Cardiac muscle cell (in vitro differentiated cells and primary cell): ENCODE results near the gene VPS36. TPM values are rescaled to one million over a fixed set of nuclear protein-coding genes. Genes with fewer than 3 reads are reported as not detected.
"Not testable (repeated sequence)": the region's sequence is repeated elsewhere in the genome, so short reads cannot be mapped to it uniquely, and the experiment has no call there.

Experiments
- DNase-seq, 2 donors: peaks; one replicate each; pipeline versions ENCODE4 v3.0.0 to v3.0.0-alpha.2; 2010 to 2017; ENCODE audit warnings: low read depth in 1 of 2, low spot score in 1 of 2
- H3K27ac ChIP-seq: fragments of 200-600 bp; sonication (generic); 2 replicates; pipeline ENCODE4 v1.5.1; 2016
- H3K27me3 ChIP-seq: fragments of 200-600 bp; sonication (generic); 2 replicates; pipeline ENCODE4 v1.6.0; 2016; ENCODE audit warnings: control low read depth
- H3K36me3 ChIP-seq: fragments of 200-600 bp; sonication (generic); 2 replicates; pipeline ENCODE4 v1.5.1; 2016; ENCODE audit warnings: control low read depth
- H3K4me1 ChIP-seq: fragments of 200-600 bp; sonication (generic); 2 replicates; pipeline ENCODE4 v1.8.1; 2017; ENCODE audit warnings: low read depth, mild to moderate bottlenecking, mixed run types
- H3K4me3 ChIP-seq: fragments of 200-600 bp; sonication (generic); 2 replicates; pipeline ENCODE4 v1.5.1; 2016; ENCODE audit warnings: mild to moderate bottlenecking
- H3K9me3 ChIP-seq: fragments of 200-600 bp; sonication (generic); 2 replicates; pipeline ENCODE4 v1.5.1; 2017; ENCODE audit warnings: low read depth, mild to moderate bottlenecking, control low read depth
- polyA plus RNA-seq: library from polyadenylated mRNA; unstranded; fragments of >200 nt; fragmentation: Nextera tagmentation; extraction: Ambion mirVana; gene quantifications from 2 replicates; pipeline ENCODE4 v1.2.1, GENCODE V29; 2016
- total RNA-seq: library from RNA; depleted of rRNA; stranded (reverse); fragments of >200 nt; gene quantifications from 2 replicates; pipeline ENCODE4 v1.2.3, GENCODE V29; 2016
- TF ChIP-seq, protein P1 (sequence below): IDR thresholded peaks from 2 replicates; pipeline ENCODE4 v1.5.1; 2012; ENCODE audit warnings: low read depth, mild to moderate bottlenecking, low read length

Gene VPS36, protein sequence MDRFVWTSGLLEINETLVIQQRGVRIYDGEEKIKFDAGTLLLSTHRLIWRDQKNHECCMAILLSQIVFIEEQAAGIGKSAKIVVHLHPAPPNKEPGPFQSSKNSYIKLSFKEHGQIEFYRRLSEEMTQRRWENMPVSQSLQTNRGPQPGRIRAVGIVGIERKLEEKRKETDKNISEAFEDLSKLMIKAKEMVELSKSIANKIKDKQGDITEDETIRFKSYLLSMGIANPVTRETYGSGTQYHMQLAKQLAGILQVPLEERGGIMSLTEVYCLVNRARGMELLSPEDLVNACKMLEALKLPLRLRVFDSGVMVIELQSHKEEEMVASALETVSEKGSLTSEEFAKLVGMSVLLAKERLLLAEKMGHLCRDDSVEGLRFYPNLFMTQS
- 23.8 and 31.7 TPM in 2 replicates for total RNA-seq
- 24.6 and 30.8 TPM in 2 replicates for polyA plus RNA-seq

DNA sequence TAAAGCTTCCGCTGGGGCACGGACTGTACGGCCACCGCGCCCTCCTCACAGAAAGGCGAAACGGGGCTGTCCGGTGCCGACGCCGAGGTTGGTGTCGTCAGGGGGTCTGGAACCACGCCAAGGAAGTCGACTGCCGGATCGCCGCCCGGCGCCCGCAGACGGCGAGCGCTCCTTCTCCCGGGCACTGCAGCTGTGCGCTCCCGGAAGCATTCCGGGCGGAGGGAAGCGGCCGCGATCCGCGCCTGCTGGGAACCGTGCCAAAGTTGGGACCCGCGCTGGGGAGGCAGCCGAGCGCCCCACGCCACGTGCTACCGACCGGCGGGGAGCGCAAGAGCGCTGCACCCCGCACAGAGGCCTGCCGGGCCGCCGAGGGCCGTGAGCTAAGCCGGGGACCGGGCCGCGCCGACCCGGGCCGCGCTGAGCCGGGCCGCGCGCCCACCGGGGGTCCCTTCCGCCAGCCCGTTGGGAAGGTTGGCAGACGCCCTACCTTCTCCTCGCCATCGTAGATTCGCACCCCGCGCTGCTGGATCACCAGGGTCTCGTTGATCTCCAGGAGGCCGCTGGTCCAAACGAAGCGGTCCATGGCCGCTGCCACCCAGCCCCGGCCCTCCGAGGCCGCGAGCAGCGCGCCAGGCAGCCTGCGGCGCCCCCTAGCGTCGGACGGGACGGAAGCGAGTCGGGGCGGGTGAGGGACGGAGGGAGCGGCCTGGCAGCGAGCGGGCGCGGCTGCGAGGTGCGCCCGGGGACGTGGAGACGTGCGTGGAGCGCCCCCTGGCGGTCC lies at the start of gene VPS36:
TSS of gene VPS36 (minus strand) at position 623 of the 781 bp plus-strand sequence. CDS start at position 583, 40 bp downstream.
- TF ChIP-seq, protein P1, sequence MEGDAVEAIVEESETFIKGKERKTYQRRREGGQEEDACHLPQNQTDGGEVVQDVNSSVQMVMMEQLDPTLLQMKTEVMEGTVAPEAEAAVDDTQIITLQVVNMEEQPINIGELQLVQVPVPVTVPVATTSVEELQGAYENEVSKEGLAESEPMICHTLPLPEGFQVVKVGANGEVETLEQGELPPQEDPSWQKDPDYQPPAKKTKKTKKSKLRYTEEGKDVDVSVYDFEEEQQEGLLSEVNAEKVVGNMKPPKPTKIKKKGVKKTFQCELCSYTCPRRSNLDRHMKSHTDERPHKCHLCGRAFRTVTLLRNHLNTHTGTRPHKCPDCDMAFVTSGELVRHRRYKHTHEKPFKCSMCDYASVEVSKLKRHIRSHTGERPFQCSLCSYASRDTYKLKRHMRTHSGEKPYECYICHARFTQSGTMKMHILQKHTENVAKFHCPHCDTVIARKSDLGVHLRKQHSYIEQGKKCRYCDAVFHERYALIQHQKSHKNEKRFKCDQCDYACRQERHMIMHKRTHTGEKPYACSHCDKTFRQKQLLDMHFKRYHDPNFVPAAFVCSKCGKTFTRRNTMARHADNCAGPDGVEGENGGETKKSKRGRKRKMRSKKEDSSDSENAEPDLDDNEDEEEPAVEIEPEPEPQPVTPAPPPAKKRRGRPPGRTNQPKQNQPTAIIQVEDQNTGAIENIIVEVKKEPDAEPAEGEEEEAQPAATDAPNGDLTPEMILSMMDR = peak; percentile 98
- Histone ChIP-seq H3K4me1 (peaks cover 6% of the 10 kb centered on the region), H3K4me3 (peak within 1 kb of the TSS; percentile 62), H3K36me3 (no peaks in the 10 kb centered on the region), H3K27me3 (no peaks in the 10 kb centered on the region), H3K27ac (peak within 1 kb of the TSS; percentile 96), H3K9me3 (no peaks in the 10 kb centered on the region)
- peak; percentile 97 to 99 for DNase-seq

DNA sequence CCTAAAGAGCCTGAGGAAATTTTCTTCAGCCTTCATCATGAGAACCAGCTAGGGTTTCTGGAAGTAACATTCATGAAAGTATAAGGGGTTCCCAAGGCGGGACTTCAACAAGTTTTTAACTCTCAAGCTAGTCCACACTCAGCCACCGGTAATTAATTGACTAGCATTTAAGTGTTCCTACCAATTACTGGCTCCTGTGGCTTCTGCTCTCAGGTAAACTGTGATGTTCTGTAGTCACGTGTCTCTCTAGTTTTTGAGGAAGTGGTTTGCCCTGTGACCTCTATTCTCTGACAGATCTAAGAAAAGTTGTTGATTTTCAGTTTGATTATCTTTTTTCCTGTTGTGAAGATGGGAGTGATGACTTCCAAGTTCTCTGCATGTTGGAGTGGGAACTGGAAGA lies 47.5 kb upstream of the VPS36 start:
- H3K9me3 ChIP-seq, H3K27me3 ChIP-seq, DNase-seq, H3K36me3 ChIP-seq, H3K4me3 ChIP-seq, H3K27ac ChIP-seq, H3K4me1 ChIP-seq: not testable (repeated sequence)

DNA sequence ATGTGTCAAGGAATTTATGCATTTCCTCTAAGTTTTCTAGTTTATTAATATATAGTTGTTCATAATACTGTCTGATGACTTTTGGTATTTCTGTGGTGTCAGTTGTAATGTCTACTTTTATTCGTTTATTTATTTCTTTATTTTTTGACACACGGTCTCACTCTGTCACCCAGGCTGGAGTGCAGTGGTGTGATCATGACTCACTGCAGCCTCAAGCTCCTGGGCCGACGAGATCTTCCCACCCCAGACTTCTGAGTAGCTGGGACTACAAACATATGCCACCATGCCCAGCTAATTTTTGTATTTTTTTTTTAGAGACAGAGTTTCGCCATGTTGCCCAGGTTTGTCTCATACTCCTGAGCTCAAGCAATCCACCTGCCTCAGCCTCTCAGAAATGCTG lies 43.8 kb upstream of the VPS36 start:
- not testable (repeated sequence) for H3K36me3 ChIP-seq, DNase-seq, H3K27ac ChIP-seq, H3K9me3 ChIP-seq, H3K27me3 ChIP-seq, H3K4me3 ChIP-seq, H3K4me1 ChIP-seq

DNA sequence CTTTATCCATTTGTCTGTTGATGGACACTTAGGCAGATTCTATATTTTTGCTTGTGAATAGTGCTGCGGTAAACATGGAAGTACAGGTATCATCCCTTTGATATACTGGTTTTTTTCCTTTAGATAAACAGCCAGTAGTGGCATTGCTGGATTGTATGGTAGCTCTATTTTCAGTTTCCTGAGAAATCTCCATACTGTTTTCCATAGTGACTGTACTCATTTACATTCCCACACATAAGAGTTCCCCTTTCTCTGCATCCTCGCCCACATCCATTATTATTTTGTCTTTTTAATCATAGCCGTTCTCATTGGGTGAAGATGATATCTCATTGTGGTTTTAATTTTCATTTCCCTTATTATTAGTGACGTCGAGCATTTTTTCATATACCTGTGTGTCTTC lies 40.6 kb upstream of the VPS36 start:
- not testable (repeated sequence) for DNase-seq, H3K9me3 ChIP-seq, H3K27me3 ChIP-seq, H3K4me1 ChIP-seq, H3K27ac ChIP-seq, H3K36me3 ChIP-seq, H3K4me3 ChIP-seq

DNA sequence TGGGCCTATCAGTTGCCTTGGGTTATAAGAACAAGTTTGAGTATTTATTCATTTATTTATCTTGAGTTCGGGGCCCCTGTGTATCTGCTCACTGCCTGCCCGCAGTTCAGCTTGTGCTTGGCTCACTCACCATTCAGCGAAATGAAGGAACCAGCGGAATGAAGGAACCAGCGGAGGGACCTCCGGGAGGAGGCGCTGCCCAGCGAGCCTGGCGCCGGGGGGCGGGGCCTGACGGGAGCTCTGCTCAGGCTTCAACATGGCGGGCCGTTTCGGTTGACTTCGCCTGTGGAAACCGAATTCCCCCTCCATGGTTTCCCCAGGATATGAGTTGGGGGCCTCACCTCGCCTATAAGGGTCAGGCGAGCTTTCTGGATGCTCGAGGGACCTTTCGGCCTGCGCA lies 38.3 kb upstream of the VPS36 start:
- H3K4me3 ChIP-seq, H3K4me1 ChIP-seq, DNase-seq, H3K36me3 ChIP-seq, H3K27ac ChIP-seq, H3K9me3 ChIP-seq, H3K27me3 ChIP-seq: not testable (repeated sequence)

DNA sequence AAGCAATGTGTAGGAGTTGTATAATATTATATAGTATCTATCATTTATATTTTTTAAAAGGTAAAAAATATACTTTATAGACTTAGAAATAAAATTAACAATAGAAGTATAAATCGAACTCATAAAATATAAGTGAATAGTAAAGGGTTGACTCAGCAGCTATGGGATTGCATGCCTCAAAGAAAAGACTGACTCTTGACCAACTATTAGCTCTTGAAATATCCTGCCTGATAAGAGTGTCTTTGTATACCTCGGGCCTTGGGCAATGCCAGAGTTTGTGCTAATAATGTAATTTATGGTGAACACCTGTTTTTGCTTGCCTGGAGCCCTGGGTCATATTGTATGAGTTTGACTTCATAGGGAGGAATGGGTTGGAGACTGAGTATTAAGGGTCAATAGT lies 36.6 kb upstream of the VPS36 start:
- H3K27me3 ChIP-seq, H3K27ac ChIP-seq, H3K4me3 ChIP-seq, H3K4me1 ChIP-seq, H3K36me3 ChIP-seq, H3K9me3 ChIP-seq, DNase-seq: not testable (repeated sequence)

DNA sequence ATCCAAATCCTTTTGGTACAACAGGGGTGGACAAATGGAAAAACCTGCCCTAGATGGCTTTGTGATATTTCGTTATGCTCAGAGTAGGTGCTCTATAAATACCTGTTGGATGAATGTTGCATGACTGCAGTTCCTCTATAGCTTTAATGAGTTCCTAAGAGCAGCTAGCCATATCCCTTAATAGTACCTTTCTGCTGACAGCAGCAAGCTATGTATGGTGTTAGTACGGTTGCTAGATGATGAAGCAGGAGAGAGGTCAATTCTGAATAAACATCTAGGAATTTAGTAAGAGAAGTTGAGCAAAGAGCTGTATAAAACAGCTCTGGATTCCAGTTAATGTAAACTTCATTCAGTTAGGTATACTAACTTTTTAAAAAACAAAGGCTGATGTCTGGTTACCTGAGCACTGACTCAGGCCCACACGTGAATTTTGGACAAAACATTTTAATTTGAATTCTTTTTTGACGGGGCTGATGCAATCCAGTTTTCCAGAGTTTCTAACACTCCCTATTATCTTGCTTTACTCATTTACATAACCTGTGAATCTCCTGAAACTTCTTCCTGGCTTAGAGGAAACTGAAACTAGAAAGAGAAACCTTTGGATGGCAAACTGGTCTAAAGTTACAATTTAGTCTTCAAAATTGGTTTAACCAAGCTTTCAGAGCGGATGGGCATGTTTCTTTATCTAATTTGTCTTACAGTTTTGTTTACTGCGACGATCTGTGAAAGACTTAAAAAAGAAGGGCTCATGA lies 30.4 kb upstream of the VPS36 start:
- H3K27ac ChIP-seq, DNase-seq, H3K36me3 ChIP-seq, H3K4me3 ChIP-seq, H3K4me1 ChIP-seq, H3K27me3 ChIP-seq, H3K9me3 ChIP-seq: not testable (repeated sequence)

DNA sequence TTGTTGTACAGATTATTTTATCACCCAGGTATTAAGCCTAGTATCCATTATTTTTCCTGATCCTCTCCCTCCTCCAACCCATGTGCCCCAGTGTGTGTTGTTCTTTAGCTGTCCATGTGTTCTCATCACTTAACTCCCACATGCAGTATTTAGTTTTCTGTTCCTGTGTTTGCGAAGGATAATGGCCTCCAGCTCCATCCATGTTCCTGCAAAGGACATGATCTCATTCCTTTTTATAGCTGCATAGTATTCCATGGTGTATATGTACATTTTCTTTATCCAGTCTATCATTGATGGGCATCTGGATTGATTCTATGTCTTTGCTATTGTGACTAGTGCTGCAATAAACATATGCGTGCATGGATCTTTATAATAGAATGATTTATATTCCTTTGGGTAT lies 18.1 kb upstream of the VPS36 start:
- H3K4me1 ChIP-seq, H3K9me3 ChIP-seq, H3K27me3 ChIP-seq, DNase-seq, H3K27ac ChIP-seq, H3K4me3 ChIP-seq: not testable (repeated sequence)
- peaks cover 39% of the 10 kb centered on the region for H3K36me3 ChIP-seq

DNA sequence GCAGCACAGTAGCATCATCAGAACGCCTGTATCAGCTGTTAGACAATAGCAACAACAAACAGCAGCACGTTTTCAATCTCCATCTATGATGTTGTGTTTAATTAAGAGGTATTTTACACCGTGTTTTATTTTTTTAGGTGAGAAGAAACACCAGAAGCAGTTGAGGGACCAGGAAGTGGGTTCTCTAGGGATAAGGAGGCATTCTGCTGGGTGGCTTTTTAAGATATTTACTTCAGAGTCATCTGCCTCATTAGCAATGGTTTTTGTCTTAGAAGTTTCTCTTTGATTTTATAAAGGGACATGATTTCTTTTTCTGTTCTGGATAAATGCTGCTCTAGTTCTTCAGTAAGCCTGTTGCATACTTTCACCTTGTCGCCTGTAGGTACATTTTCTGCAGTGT lies 13.1 kb upstream of the VPS36 start:
- H3K4me3 ChIP-seq = no peak overlapping the region
- DNase-seq = no peak
- H3K27me3 ChIP-seq = no peaks in the 10 kb centered on the region
- H3K36me3 ChIP-seq = peaks cover 55% of the 10 kb centered on the region
- H3K27ac ChIP-seq = no peak overlapping the region
- H3K9me3 ChIP-seq = no peaks in the 10 kb centered on the region
- TF ChIP-seq, protein P1 = no peak
- no peaks in the 10 kb centered on the region for H3K4me1 ChIP-seq
